Endothelial cell of umbilical vein (primary cell): Measurements from ENCODE around the gene UBE3D.

Source experiments
- EZH2 ChIP-seq: IDR thresholded peaks from 2 replicates; pipeline ENCODE4 v1.6.1; 2012; ENCODE audit warnings: borderline replicate concordance, low read depth, mild to moderate bottlenecking, moderate library complexity, low read length, inconsistent platforms; ENCODE audit not compliant: severe bottlenecking
- FOS ChIP-seq: IDR thresholded peaks from 2 replicates; pipeline ENCODE4 v1.6.1; 2011; ENCODE audit warnings: mild to moderate bottlenecking, low read length, moderate library complexity, borderline replicate concordance; ENCODE audit not compliant: insufficient read depth
- GATA2 ChIP-seq: IDR thresholded peaks from 2 replicates; pipeline ENCODE4 v1.7.0; 2011; ENCODE audit warnings: low read depth, mild to moderate bottlenecking, moderate library complexity, mixed read lengths, low read length; ENCODE audit not compliant: insufficient read length, insufficient read depth
- MAX ChIP-seq: IDR thresholded peaks from 2 replicates; pipeline ENCODE4 v1.6.1; 2011; ENCODE audit not compliant: insufficient read depth, insufficient read length
- POLR2A ChIP-seq: IDR thresholded peaks from 2 replicates; pipeline ENCODE4 v1.6.1; 2012; ENCODE audit warnings: low read depth, mild to moderate bottlenecking, control low read depth, low read length
- POLR2AphosphoS5 ChIP-seq: IDR thresholded peaks from 2 replicates; pipeline ENCODE4 v1.6.1; 2012; ENCODE audit warnings: low read depth, mild to moderate bottlenecking, control low read depth, low read length, moderate library complexity; ENCODE audit not compliant: insufficient read depth
- TF ChIP-seq, protein P1 (sequence below), 2 donors: IDR thresholded peaks; 1 replicate in 1 of 2; 2 replicates in 1 of 2; pipeline ENCODE4 v1.5.1; 2011; ENCODE audit warnings: low read length in 2 of 2, mild to moderate bottlenecking in 2 of 2, moderate library complexity in 2 of 2, control low read depth in 1 of 2, inconsistent platforms in 1 of 2, low read depth in 1 of 2; ENCODE audit not compliant: insufficient read depth in 1 of 2; ENCODE audit errors: extremely low read depth in 1 of 2

- TF ChIP-seq, protein P1, sequence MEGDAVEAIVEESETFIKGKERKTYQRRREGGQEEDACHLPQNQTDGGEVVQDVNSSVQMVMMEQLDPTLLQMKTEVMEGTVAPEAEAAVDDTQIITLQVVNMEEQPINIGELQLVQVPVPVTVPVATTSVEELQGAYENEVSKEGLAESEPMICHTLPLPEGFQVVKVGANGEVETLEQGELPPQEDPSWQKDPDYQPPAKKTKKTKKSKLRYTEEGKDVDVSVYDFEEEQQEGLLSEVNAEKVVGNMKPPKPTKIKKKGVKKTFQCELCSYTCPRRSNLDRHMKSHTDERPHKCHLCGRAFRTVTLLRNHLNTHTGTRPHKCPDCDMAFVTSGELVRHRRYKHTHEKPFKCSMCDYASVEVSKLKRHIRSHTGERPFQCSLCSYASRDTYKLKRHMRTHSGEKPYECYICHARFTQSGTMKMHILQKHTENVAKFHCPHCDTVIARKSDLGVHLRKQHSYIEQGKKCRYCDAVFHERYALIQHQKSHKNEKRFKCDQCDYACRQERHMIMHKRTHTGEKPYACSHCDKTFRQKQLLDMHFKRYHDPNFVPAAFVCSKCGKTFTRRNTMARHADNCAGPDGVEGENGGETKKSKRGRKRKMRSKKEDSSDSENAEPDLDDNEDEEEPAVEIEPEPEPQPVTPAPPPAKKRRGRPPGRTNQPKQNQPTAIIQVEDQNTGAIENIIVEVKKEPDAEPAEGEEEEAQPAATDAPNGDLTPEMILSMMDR (IDR thresholded peaks at IDR 0.05; ENCODE audit: extremely low read depth in 1 of 2, insufficient read depth in 1 of 2, low read depth in 1 of 2, low read length in 2 of 2) = no peak
- TF ChIP-seq FOS (no peak), POLR2AphosphoS5 (no peak), EZH2 (no peak), POLR2A (no peak), MAX (no peak), GATA2 (no peak)
Observed at GRCh38 chr6:82968708-82969107, 96.9 kb downstream of the UBE3D start.
